MCF 10A (cell line): Measurements from ENCODE around the gene COX6A2. TPM values are rescaled to one million over a fixed set of nuclear protein-coding genes. Genes with fewer than 3 reads are reported as not detected.

Source experiments
- BruUV-seq: library from RNA; stranded (reverse); fragments of 400-500 nt; replicated peaks from 2 replicates; lab custom pipeline; 2021; lab: Mats Ljungman, UMichigan
- CTCF ChIA-PET: fragments of 300-600 bp; sonication (Branson Sonifier 250); formaldehyde crosslinking; extraction: SDS; loops from one replicate; lab custom pipeline; 2021; ENCODE audit warnings: antibody characterized with exemption, inconsistent platforms; lab: Yijun Ruan, JAX
- POLR2A ChIA-PET: fragments of 300-600, 350-650 bp; sonication (Branson Sonifier 250); formaldehyde crosslinking; extraction: SDS; loops from one replicate; lab custom pipeline; 2020; ENCODE audit warnings: antibody characterized with exemption, inconsistent platforms; lab: Yijun Ruan, JAX
- DNase-seq: peaks from one replicate; pipeline ENCODE4 v3.0.0-alpha.2; 2018; ENCODE audit not compliant: unreplicated experiment
- H3K27ac Mint-ChIP-seq: one replicate; pipeline ENCODE4 v1.8.0; 2022; ENCODE audit warnings: mild to moderate bottlenecking, low read depth, mixed read lengths; ENCODE audit not compliant: unreplicated experiment
- H3K27me3 Mint-ChIP-seq: one replicate; pipeline ENCODE4 v1.8.0; 2022; ENCODE audit warnings: mixed read lengths; ENCODE audit not compliant: insufficient read depth, unreplicated experiment
- H3K36me3 Mint-ChIP-seq: one replicate; pipeline ENCODE4 v1.8.0; 2022; ENCODE audit warnings: mild to moderate bottlenecking, moderate library complexity, mixed read lengths; ENCODE audit not compliant: insufficient read depth, unreplicated experiment
- H3K4me1 Mint-ChIP-seq: one replicate; pipeline ENCODE4 v1.8.0; 2022; ENCODE audit warnings: mixed read lengths; ENCODE audit not compliant: insufficient read depth, unreplicated experiment
- H3K4me3 Mint-ChIP-seq: one replicate; pipeline ENCODE4 v1.8.0; 2022; ENCODE audit warnings: mild to moderate bottlenecking, moderate library complexity, mixed read lengths; ENCODE audit not compliant: unreplicated experiment
- H3K9me3 Mint-ChIP-seq: one replicate; pipeline ENCODE4 v1.8.0; 2022; ENCODE audit warnings: mixed read lengths; ENCODE audit not compliant: unreplicated experiment
- CTCF ChIP-seq: fragments of 200-600 bp; IDR thresholded peaks from one replicate; pipeline ENCODE4 v1.8.0; 2022; ENCODE audit warnings: antibody characterized with exemption, mild to moderate bottlenecking; ENCODE audit not compliant: unreplicated experiment
- intact Hi-C: fragments of 100-400 bp; cut with micrococcal nuclease; formaldehyde crosslinking; loops from 2 replicates; pipeline ENCODE4 v1.14.1; 2022
- total RNA-seq: library from RNA; stranded (reverse); gene quantifications from 2 replicates; pipeline ENCODE4 v1.2.3, GENCODE V29; 2022

COX6A2 gene
- total RNA-seq, 1 experiment from 2014 or later: not detected

- Mint-ChIP-seq H3K27ac (no peak overlapping the region), H3K36me3 (no peaks in the 10 kb centered on the region), H3K4me1 (peaks cover 13% of the 10 kb centered on the region), H3K27me3 (no peaks in the 10 kb centered on the region), H3K4me3 (no peak overlapping the region), H3K9me3 (no peaks in the 10 kb centered on the region)
- ChIA-PET CTCF (interaction anchor here (0.7 to 1.5 kb wide), 4 partner anchors 18 to 405 kb away, joined by 3 to 4 read pairs (median 4); no protein-coding TSS in a partner anchor), POLR2A (interaction anchor here (0.7 kb wide), 3 partner anchors 69 to 210 kb away, joined by 3 read pairs; partner anchors contain the start of gene ARMC5)
- no peak for TF ChIP-seq CTCF
- intact Hi-C loops: no loop called here
- no TSS peak for BruUV-seq
- DNase-seq: no peak
These were observed 37.6 kb downstream of the COX6A2 start for GRCh38 chr16:31390504-31391041.

DNA sequence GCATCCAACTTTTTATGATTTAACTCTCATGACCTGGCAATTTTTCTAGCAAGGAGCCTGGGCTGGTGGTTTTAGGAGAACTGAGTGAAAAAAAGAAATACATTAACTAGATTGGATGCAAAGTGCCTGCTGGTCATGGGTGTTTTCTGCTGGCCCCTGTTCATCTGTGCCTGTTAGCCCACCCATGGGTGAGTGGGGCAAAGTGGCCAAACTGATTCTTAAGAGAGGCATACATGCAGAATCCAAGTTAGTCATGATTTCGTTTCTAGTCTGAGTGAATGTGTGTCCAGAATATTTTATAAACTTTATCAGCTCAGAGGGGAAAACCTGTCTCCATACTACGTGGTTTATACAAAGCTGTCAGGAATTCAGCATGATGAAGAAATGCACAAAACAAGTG lies 39.6 kb downstream of the COX6A2 start:
- TF ChIP-seq CTCF: no peak
- Mint-ChIP-seq H3K36me3 (no peaks in the 10 kb centered on the region), H3K27ac (no peak overlapping the region), H3K9me3 (no peaks in the 10 kb centered on the region), H3K27me3 (no peaks in the 10 kb centered on the region), H3K4me1 (peaks cover 15% of the 10 kb centered on the region), H3K4me3 (no peak overlapping the region)
- POLR2A ChIA-PET: interaction anchor here (0.9 to 1.2 kb wide), 2 partner anchors 18 to 40 kb away, joined by 3 read pairs; partner anchors contain the start of gene COX6A2
- CTCF ChIA-PET: interaction anchor here (0.6 to 1.7 kb wide), 6 partner anchors 23 to 480 kb away, joined by 3 to 4 read pairs (median 3); partner anchors contain the start of genes ARMC5 and ZNF843
- BruUV-seq: no TSS peak
- DNase-seq: no peak
- intact Hi-C loops: no loop called here

DNA sequence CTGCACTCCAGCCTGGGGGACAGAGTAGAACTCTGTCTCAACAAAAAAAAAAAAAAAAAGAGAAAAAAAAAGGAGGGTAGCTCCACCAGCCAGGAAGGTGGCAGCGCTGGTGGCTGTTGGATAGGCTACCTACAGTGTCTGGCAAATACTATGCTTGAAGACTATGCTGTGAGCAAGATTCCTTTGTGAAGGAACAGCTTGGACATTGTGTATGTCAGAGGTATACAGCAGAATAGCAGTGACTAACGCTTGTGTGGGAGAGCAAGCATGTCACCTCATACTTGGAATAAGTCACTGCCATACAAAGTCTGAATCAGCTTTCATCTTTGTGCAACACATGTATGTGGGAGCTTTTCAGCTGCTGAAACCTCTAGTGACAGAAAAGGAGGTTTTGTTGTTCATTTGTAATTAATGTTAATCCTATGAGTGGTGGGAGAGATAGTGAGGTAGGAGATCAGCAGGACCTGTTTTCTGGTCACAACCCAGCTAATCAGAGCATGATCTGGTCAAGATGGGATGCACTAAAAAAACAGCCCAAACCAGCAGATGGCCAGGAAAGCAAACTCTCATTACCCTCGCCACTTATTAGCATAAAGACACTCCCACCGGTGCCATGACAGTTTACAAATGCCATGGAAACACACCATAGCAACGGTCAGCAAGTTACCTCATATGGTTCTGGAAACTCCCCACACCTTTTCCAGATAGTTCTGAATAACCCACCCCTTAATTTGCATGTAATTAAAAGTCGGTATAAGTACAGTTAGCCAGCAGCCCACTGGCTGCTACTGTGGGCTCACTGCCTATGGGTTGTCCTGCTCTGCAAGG lies 41.8 kb downstream of the COX6A2 start:
- H3K9me3 Mint-ChIP-seq: no peaks in the 10 kb centered on the region
- no TSS peak for BruUV-seq
- H3K27me3 Mint-ChIP-seq: no peaks in the 10 kb centered on the region
- H3K4me1 Mint-ChIP-seq: peaks cover 15% of the 10 kb centered on the region
- ChIA-PET POLR2A (interaction anchor here (0.6 to 2.3 kb wide), 7 partner anchors 72 to 487 kb away, joined by 3 to 12 read pairs (median 3); partner anchors contain the start of genes ARMC5, FUS, ZNF267 and ZNF646), CTCF (interaction anchor here (0.5 to 1.6 kb wide), 10 partner anchors 18 to 552 kb away, joined by 3 to 10 read pairs (median 5); partner anchors contain the start of gene ZNF843)
- TF ChIP-seq CTCF: no peak
- DNase-seq: peak; percentile 56
- peak overlapping the region; percentile 62 for H3K27ac Mint-ChIP-seq
- no peaks in the 10 kb centered on the region for H3K36me3 Mint-ChIP-seq
- intact Hi-C loops: loop anchor here (2.0 kb wide), 1 partner anchor 56 kb away; the partner anchor contains the start of gene ZNF843
- peak overlapping the region; percentile 9 for H3K4me3 Mint-ChIP-seq
